Measurements from ENCODE around the gene NXF1.

The NXF1 gene

DNA sequence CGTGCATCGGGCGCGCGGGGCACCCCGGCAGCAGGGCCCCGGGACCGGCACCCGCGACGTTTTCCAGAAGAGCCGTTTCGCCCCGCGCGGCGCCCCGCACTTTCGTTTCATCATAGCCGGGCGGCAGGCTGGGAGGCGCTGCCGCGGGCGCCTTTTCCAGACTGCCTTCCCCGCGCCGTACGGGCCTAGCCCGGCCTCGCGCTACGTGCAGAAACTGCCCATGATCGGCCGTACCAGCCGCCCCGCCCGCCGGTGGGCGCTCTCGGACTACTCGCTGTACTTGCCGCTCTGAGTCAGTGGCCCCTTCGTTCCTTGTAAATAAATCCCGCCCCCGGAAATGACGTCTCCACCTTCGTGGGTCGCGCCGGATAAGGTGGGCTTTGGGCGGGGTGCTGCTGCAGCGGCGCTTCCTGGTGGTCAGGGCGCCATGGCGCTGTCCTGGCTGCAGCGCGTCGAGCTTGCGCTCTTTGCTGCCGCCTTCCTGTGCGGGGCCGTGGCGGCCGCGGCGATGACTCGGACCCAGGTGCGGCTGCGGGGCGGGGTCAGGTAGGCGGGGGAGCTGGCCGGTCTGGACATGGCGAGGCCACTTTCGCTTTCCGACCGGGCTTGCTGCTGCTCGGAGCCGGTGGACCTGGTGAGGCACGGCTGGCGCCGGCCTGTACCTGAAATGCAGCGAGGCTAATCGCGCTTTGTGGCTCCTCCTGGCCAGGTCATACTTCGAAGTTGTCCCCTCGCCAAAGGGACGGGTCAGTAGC lies 18.1 kb downstream of the NXF1 start, which contains the start of gene TMEM179B (continued):
- TF ChIP-seq ZBTB21 (tag by site-specific recombination; IDR thresholded peaks at IDR 0.05) (no peak), ZNF133 (tag by site-specific recombination; IDR thresholded peaks at IDR 0.05) (no peak)
- TF ChIP-seq, protein P1, sequence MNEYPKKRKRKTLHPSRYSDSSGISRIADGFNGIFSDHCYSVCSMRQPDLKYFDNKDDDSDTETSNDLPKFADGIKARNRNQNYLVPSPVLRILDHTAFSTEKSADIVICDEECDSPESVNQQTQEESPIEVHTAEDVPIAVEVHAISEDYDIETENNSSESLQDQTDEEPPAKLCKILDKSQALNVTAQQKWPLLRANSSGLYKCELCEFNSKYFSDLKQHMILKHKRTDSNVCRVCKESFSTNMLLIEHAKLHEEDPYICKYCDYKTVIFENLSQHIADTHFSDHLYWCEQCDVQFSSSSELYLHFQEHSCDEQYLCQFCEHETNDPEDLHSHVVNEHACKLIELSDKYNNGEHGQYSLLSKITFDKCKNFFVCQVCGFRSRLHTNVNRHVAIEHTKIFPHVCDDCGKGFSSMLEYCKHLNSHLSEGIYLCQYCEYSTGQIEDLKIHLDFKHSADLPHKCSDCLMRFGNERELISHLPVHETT (tag by site-specific recombination; IDR thresholded peaks at IDR 0.05), result no peak; the same call in 1 of the 2 replicates
- TF ChIP-seq, protein P2, sequence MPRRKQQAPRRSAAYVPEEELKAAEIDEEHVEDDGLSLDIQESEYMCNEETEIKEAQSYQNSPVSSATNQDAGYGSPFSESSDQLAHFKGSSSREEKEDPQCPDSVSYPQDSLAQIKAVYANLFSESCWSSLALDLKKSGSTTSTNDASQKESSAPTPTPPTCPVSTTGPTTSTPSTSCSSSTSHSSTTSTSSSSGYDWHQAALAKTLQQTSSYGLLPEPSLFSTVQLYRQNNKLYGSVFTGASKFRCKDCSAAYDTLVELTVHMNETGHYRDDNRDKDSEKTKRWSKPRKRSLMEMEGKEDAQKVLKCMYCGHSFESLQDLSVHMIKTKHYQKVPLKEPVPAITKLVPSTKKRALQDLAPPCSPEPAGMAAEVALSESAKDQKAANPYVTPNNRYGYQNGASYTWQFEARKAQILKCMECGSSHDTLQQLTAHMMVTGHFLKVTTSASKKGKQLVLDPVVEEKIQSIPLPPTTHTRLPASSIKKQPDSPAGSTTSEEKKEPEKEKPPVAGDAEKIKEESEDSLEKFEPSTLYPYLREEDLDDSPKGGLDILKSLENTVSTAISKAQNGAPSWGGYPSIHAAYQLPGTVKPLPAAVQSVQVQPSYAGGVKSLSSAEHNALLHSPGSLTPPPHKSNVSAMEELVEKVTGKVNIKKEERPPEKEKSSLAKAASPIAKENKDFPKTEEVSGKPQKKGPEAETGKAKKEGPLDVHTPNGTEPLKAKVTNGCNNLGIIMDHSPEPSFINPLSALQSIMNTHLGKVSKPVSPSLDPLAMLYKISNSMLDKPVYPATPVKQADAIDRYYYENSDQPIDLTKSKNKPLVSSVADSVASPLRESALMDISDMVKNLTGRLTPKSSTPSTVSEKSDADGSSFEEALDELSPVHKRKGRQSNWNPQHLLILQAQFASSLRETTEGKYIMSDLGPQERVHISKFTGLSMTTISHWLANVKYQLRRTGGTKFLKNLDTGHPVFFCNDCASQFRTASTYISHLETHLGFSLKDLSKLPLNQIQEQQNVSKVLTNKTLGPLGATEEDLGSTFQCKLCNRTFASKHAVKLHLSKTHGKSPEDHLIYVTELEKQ (tag by site-specific recombination; IDR thresholded peaks at IDR 0.05; ENCODE audit: borderline replicate concordance), result no peak

DNA sequence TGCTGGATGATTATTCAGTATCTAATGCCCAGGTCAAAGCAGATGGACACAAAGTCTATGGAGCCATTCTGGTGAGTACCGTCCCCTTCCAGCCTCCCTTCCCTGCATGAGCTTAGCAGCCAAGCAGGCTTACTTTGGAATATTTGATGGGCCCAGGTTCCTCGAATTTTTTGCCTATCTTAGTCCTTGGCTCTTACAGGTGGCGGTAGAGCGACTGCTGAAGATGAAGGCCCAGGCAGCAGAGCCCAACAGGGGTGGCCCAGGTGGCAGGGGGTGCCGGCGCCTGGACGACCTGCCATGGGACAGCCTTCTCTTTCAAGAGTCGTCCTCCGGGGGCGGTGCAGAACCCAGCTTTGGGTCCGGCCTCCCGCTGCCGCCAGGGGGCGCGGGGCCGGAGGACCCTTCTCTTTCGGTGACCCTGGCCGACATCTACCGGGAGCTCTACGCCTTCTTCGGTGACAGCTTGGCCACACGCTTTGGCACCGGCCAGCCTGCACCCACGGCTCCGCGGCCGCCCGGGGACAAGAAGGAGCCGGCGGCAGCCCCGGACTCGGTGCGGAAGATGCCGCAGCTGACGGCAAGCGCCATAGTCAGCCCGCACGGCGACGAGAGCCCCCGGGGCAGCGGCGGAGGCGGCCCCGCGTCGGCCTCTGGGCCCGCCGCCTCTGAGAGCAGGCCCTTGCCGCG lies 18.8 kb downstream of the NXF1 start:
- POLR2A ChIA-PET, result interaction anchor here (0.6 to 5.6 kb wide), 30 partner anchors 11 to 247 kb away, joined by 3 to 54 read pairs (median 6); partner anchors contain the start of genes B3GAT3, C11orf98, CSKMT and HNRNPUL2
- H3K27ac ChIP-seq (ENCODE audit: extremely low read depth, low read depth, low read length), result peak overlapping the region; percentile 76
- TF ChIP-seq ZNF654 (tag by site-specific recombination; IDR thresholded peaks at IDR 0.05; ENCODE audit: low read depth), result peak; percentile 26
- TF ChIP-seq BCL11B (tag by site-specific recombination; IDR thresholded peaks at IDR 0.05; ENCODE audit: low read depth), result peak; percentile 84
- peak; percentile 89 for TF ChIP-seq ZNF341 (tag by site-specific recombination; IDR thresholded peaks at IDR 0.05; ENCODE audit: low read depth)
- peak; percentile 84 for TF ChIP-seq ZEB2 (tag by site-specific recombination; IDR thresholded peaks at IDR 0.05)
- TF ChIP-seq, protein P3, sequence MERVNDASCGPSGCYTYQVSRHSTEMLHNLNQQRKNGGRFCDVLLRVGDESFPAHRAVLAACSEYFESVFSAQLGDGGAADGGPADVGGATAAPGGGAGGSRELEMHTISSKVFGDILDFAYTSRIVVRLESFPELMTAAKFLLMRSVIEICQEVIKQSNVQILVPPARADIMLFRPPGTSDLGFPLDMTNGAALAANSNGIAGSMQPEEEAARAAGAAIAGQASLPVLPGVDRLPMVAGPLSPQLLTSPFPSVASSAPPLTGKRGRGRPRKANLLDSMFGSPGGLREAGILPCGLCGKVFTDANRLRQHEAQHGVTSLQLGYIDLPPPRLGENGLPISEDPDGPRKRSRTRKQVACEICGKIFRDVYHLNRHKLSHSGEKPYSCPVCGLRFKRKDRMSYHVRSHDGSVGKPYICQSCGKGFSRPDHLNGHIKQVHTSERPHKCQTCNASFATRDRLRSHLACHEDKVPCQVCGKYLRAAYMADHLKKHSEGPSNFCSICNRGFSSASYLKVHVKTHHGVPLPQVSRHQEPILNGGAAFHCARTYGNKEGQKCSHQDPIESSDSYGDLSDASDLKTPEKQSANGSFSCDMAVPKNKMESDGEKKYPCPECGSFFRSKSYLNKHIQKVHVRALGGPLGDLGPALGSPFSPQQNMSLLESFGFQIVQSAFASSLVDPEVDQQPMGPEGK (tag by site-specific recombination; IDR thresholded peaks at IDR 0.05), result peak; percentile 53
- TF ChIP-seq SCRT2 (tag by site-specific recombination; IDR thresholded peaks at IDR 0.05), result peak; percentile 47
- no peak for TF ChIP-seq ZNF394 (tag by site-specific recombination; IDR thresholded peaks at IDR 0.05; ENCODE audit: borderline replicate concordance)
- TF ChIP-seq EGR2 (tag by site-specific recombination; IDR thresholded peaks at IDR 0.05; ENCODE audit: low read depth), result 0 out of 2 replicates have a peak, but pooled peaks have one; percentile 23
- TF ChIP-seq KLF16 (tag by site-specific recombination; IDR thresholded peaks at IDR 0.05), result peak; percentile 41; the same call in 1 of the 2 replicates
- TF ChIP-seq ZFP37 (tag by site-specific recombination; IDR thresholded peaks at IDR 0.05), result peak; percentile 51; the same call in 1 of the 2 replicates
- no peak for TF ChIP-seq ZNF530 (tag by site-specific recombination; IDR thresholded peaks at IDR 0.05; ENCODE audit: low read depth)
- TF ChIP-seq ZNF223 (tag by site-specific recombination; IDR thresholded peaks at IDR 0.05), result peak; percentile 98
- peak; percentile 64 for TF ChIP-seq ZNF660 (tag by site-specific recombination; IDR thresholded peaks at IDR 0.05)
- TF ChIP-seq ZNF175 (tag by site-specific recombination; IDR thresholded peaks at IDR 0.05), result no peak
- TF ChIP-seq ZNF354C (tag by site-specific recombination; IDR thresholded peaks at IDR 0.05; ENCODE audit: borderline replicate concordance, low read depth), result no peak
- no peak for TF ChIP-seq ZNF138 (tag by site-specific recombination; IDR thresholded peaks at IDR 0.05; ENCODE audit: borderline replicate concordance)
- peak; percentile 21 for TF ChIP-seq SP2 (tag by site-specific recombination; IDR thresholded peaks at IDR 0.05)
- TF ChIP-seq, protein P4, sequence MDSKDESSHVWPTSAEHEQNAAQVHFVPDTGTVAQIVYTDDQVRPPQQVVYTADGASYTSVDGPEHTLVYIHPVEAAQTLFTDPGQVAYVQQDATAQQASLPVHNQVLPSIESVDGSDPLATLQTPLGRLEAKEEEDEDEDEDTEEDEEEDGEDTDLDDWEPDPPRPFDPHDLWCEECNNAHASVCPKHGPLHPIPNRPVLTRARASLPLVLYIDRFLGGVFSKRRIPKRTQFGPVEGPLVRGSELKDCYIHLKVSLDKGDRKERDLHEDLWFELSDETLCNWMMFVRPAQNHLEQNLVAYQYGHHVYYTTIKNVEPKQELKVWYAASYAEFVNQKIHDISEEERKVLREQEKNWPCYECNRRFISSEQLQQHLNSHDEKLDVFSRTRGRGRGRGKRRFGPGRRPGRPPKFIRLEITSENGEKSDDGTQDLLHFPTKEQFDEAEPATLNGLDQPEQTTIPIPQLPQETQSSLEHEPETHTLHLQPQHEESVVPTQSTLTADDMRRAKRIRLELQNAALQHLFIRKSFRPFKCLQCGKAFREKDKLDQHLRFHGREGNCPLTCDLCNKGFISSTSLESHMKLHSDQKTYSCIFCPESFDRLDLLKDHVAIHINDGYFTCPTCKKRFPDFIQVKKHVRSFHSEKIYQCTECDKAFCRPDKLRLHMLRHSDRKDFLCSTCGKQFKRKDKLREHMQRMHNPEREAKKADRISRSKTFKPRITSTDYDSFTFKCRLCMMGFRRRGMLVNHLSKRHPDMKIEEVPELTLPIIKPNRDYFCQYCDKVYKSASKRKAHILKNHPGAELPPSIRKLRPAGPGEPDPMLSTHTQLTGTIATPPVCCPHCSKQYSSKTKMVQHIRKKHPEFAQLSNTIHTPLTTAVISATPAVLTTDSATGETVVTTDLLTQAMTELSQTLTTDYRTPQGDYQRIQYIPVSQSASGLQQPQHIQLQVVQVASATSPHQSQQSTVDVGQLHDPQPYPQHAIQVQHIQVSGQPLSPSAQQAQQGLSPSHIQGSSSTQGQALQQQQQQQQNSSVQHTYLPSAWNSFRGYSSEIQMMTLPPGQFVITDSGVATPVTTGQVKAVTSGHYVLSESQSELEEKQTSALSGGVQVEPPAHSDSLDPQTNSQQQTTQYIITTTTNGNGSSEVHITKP (tag by site-specific recombination; IDR thresholded peaks at IDR 0.05), result peak; percentile 66
- TF ChIP-seq ZFHX2 (tag by site-specific recombination; conservative IDR thresholded peaks at IDR 0.05), result peak; percentile 40
- TF ChIP-seq GLIS2 (tag by site-specific recombination; IDR thresholded peaks at IDR 0.05), result peak; percentile 73

More for the DNA sequence above, 18.8 kb downstream of the NXF1 start:
- Histone ChIP-seq H3K4me3 (ENCODE audit: low read depth, low read length) (peak overlapping the region; percentile 87), H3K9me3 (ENCODE audit: control insufficient read depth, insufficient read depth, low read depth, low read length) (no peaks in the 10 kb centered on the region), H3K36me3 (ENCODE audit: control insufficient read depth in 2 of 2, insufficient read depth in 1 of 2, low read length in 2 of 2) (peaks cover 0 to 50% of the 10 kb centered on the region in 2 experiments; a peak in 1 of 3 replicates), H3K4me1 (ENCODE audit: control insufficient read depth, insufficient read depth, low read length) (no peaks in the 10 kb centered on the region)
- CTCF ChIA-PET, result interaction anchor here (0.6 to 3.2 kb wide), 43 partner anchors 9 to 1445 kb away, joined by 3 to 45 read pairs (median 4); partner anchors contain the start of genes C11orf98, HNRNPUL2, STX5 and TAF6L

All from HEK293 (cell line).